Activated naive CD4-positive, alpha-beta T cell treated with anti-CD3 and anti-CD28 coated beads, Interleukin-2, amount 10 ng/mL, durations not matched to agents 7 days and 5 days (primary cell): ENCODE data around the gene NAA80.

Source experiments
- CTCF ChIA-PET: fragments of 350-600 bp; sonication (Branson Sonifier 250); formaldehyde crosslinking; loops from one replicate; lab custom pipeline; 2021; ENCODE audit warnings: antibody characterized with exemption; lab: Charles Lee
- DNase-seq: peaks from one replicate; pipeline ENCODE4 v3.0.0-alpha.2; 2020
- H3K27ac Mint-ChIP-seq: one replicate; pipeline ENCODE4 v1.8.0; 2021; ENCODE audit warnings: mild to moderate bottlenecking, moderate library complexity, mixed read lengths
- H3K27me3 Mint-ChIP-seq: one replicate; pipeline ENCODE4 v1.8.0; 2021; ENCODE audit warnings: mild to moderate bottlenecking, mixed read lengths
- H3K36me3 Mint-ChIP-seq: one replicate; pipeline ENCODE4 v1.8.0; 2021; ENCODE audit warnings: mixed read lengths
- H3K4me1 Mint-ChIP-seq: one replicate; pipeline ENCODE4 v1.8.0; 2021; ENCODE audit warnings: mixed read lengths
- H3K4me3 Mint-ChIP-seq: one replicate; pipeline ENCODE4 v1.8.0; 2021; ENCODE audit warnings: mild to moderate bottlenecking, moderate library complexity, mixed read lengths
- H3K9me3 Mint-ChIP-seq: one replicate; pipeline ENCODE4 v1.8.0; 2021; ENCODE audit warnings: mixed read lengths

Gene NAA80

GRCh38 chr3:50254577-50255250, 44.5 kb downstream of the NAA80 start:
- Mint-ChIP-seq H3K4me1 (peaks cover 15% of the 10 kb centered on the region), H3K36me3 (peaks cover 52% of the 10 kb centered on the region), H3K27me3 (no peaks in the 10 kb centered on the region), H3K27ac (peak overlapping the region; percentile 19), H3K9me3 (no peaks in the 10 kb centered on the region), H3K4me3 (no peak overlapping the region)
- CTCF ChIA-PET, result interaction anchor here (0.6 to 3.1 kb wide), 5 partner anchors 8 to 28 kb away, joined by 3 to 20 read pairs (median 4); no protein-coding TSS in a partner anchor
- no peak for DNase-seq

- CTCF ChIA-PET, result no interaction called here
- no peak for DNase-seq
- H3K9me3 Mint-ChIP-seq, result no peaks in the 10 kb centered on the region
- H3K4me3 Mint-ChIP-seq, result no peak overlapping the region
- H3K27ac Mint-ChIP-seq, result no peak overlapping the region
- H3K27me3 Mint-ChIP-seq, result no peaks in the 10 kb centered on the region
- H3K36me3 Mint-ChIP-seq, result peaks cover 34% of the 10 kb centered on the region
- peaks cover 34% of the 10 kb centered on the region for H3K4me1 Mint-ChIP-seq
Measured at GRCh38 chr3:50251220-50251619, 48.0 kb downstream of the NAA80 start.

DNA sequence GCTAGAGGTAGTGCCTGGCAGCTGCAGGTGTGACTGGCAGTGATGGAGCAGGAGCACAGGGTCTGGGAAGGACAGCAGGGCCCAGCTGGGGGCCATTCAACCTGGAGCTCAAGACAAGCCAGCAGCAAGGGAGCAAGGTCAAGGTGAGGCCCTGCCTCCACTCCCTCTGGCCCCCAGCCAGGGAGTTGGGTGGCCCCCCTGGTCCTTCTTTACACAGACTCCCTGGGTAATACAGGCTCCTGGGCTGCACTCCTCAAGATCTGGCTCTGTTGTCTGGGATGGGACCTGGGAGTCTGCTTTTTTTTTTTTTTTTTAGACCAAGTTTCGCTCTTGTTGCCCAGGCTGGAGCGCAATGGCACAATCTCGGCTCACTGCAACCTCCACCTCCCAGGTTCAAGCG, 48.7 kb downstream of the NAA80 start:
- CTCF ChIA-PET, result interaction anchor here (0.9 to 5.1 kb wide), 5 partner anchors 9 to 24 kb away, joined by 3 to 112 read pairs (median 4); partner anchors contain the start of gene GNAI2
- no peaks in the 10 kb centered on the region for H3K9me3 Mint-ChIP-seq
- peak overlapping the region; percentile 30 for H3K27ac Mint-ChIP-seq
- peaks cover 41% of the 10 kb centered on the region for H3K4me1 Mint-ChIP-seq
- peaks cover 32% of the 10 kb centered on the region for H3K36me3 Mint-ChIP-seq
- no peak overlapping the region for H3K4me3 Mint-ChIP-seq
- H3K27me3 Mint-ChIP-seq, result no peaks in the 10 kb centered on the region
- DNase-seq, result no peak

GRCh38 chr3:50249457-50249856, 49.7 kb downstream of the NAA80 start:
- no peak overlapping the region for H3K4me3 Mint-ChIP-seq

GRCh38 chr3:50248387-50248786, 50.8 kb downstream of the NAA80 start:
- no peaks in the 10 kb centered on the region for H3K9me3 Mint-ChIP-seq
- DNase-seq, result no peak
- no peak overlapping the region for H3K4me3 Mint-ChIP-seq
- H3K4me1 Mint-ChIP-seq, result peaks cover 61% of the 10 kb centered on the region
- H3K27ac Mint-ChIP-seq, result peak overlapping the region; percentile 74
- no peaks in the 10 kb centered on the region for H3K27me3 Mint-ChIP-seq
- H3K36me3 Mint-ChIP-seq, result peaks cover 25% of the 10 kb centered on the region
- CTCF ChIA-PET, result interaction anchor here (0.6 to 5.1 kb wide), 6 partner anchors 9 to 54 kb away, joined by 3 to 112 read pairs (median 4); partner anchors contain the start of gene GNAI2

More at GRCh38 chr3:50249457-50249856, 49.7 kb downstream of the NAA80 start:
- no peak for DNase-seq
- CTCF ChIA-PET, result interaction anchor here (0.9 to 5.1 kb wide), 4 partner anchors 10 to 25 kb away, joined by 3 to 112 read pairs (median 4); partner anchors contain the start of gene GNAI2
- Mint-ChIP-seq H3K27me3 (no peaks in the 10 kb centered on the region), H3K9me3 (no peaks in the 10 kb centered on the region), H3K4me1 (peaks cover 52% of the 10 kb centered on the region), H3K27ac (no peak overlapping the region), H3K36me3 (peaks cover 32% of the 10 kb centered on the region)

DNA sequence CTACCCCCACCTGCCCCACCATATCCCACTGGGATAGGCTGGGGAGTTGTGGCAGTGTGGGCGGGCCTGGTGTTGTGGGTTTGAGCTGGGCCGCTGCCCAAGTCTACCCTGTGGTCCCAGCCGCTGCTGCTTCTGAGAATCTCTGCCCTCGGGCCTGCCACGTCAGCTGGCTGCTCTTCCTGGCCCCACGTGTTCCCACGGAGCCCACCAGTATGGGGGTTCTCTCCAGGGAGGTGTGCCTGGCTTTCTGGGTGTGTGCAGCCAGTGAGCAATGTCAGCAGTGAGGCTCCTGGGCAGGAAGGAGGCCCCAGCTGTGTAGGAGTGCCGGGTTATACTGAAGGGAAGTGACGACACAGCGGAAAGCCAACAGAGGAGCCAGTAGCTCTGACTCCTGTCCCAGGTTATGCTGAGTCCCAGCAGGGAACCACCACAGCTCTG, 52.7 kb downstream of the NAA80 start:
- H3K27ac Mint-ChIP-seq, result peak overlapping the region; percentile 93
- H3K36me3 Mint-ChIP-seq, result peaks cover 29% of the 10 kb centered on the region
- no peaks in the 10 kb centered on the region for H3K27me3 Mint-ChIP-seq
- DNase-seq, result peak; percentile 90
- H3K4me3 Mint-ChIP-seq, result peak overlapping the region; percentile 73
- H3K9me3 Mint-ChIP-seq, result no peaks in the 10 kb centered on the region
- CTCF ChIA-PET, result interaction anchor here (0.7 to 5.1 kb wide), 21 partner anchors 9 to 124 kb away, joined by 3 to 112 read pairs (median 6); partner anchors contain the start of genes GNAI2, LSMEM2 and SEMA3B
- H3K4me1 Mint-ChIP-seq, result peaks cover 79% of the 10 kb centered on the region
